Astrocyte (in vitro differentiated cells and primary cell): ENCODE data around the gene TERT. TPM values are rescaled to one million over a fixed set of nuclear protein-coding genes. Genes with fewer than 3 reads are reported as not detected.

Source experiments
- DNase-seq: peaks from one replicate; pipeline ENCODE4 v3.0.0-alpha.2; 2010; ENCODE audit warnings: low read depth
- FAIRE-seq: peaks from 2 replicates; lab custom pipeline; 2011; peaks lifted over from hg19 to GRCh38; lab: Jason Lieb, UNC
- H2AFZ ChIP-seq: 2 replicates; pipeline ENCODE4 v1.6.0; 2012; ENCODE audit warnings: low read depth, low read length, inconsistent platforms
- H3K27ac ChIP-seq: 2 replicates; pipeline ENCODE4 v1.5.1; 2011; ENCODE audit warnings: low read depth, low read length, inconsistent platforms
- H3K27me3 ChIP-seq: 2 replicates; pipeline ENCODE4 v1.6.0; 2011; ENCODE audit warnings: low read length, inconsistent platforms; ENCODE audit not compliant: insufficient read depth
- H3K36me3 ChIP-seq: 2 replicates; pipeline ENCODE4 v1.5.1; 2011; ENCODE audit warnings: low read length, inconsistent platforms; ENCODE audit not compliant: insufficient read depth
- H3K4me1 ChIP-seq: 2 replicates; pipeline ENCODE4 v1.5.1; 2011; ENCODE audit warnings: low read length, inconsistent platforms; ENCODE audit not compliant: insufficient read depth
- H3K4me2 ChIP-seq: 2 replicates; pipeline ENCODE4 v1.6.0; 2012; ENCODE audit warnings: low read length, inconsistent platforms
- H3K4me3 ChIP-seq: 2 replicates; pipeline ENCODE4 v1.5.1; 2011; ENCODE audit warnings: low read depth, mild to moderate bottlenecking, low read length, inconsistent platforms; ENCODE audit not compliant: insufficient read depth
- H3K79me2 ChIP-seq: 2 replicates; pipeline ENCODE4 v1.6.0; 2012; ENCODE audit warnings: mild to moderate bottlenecking, low read length, inconsistent platforms; ENCODE audit not compliant: insufficient read depth
- H3K9ac ChIP-seq: 2 replicates; pipeline ENCODE4 v1.6.0; 2012; ENCODE audit warnings: mild to moderate bottlenecking, low read length, inconsistent platforms
- H3K9me3 ChIP-seq: 2 replicates; pipeline ENCODE4 v1.5.1; 2012; ENCODE audit warnings: low read depth, mild to moderate bottlenecking, low read length, inconsistent platforms; ENCODE audit not compliant: insufficient read depth
- H4K20me1 ChIP-seq: 2 replicates; pipeline ENCODE4 v1.6.0; 2012; ENCODE audit warnings: low read length, inconsistent platforms; ENCODE audit not compliant: insufficient read depth
- H3K27ac Mint-ChIP-seq: one replicate; pipeline ENCODE4 v1.8.0; 2021; ENCODE audit warnings: mild to moderate bottlenecking, mixed read lengths; ENCODE audit not compliant: unreplicated experiment
- H3K27me3 Mint-ChIP-seq: one replicate; pipeline ENCODE4 v1.8.0; 2021; ENCODE audit warnings: low read depth, mixed read lengths; ENCODE audit not compliant: unreplicated experiment
- H3K36me3 Mint-ChIP-seq: one replicate; pipeline ENCODE4 v1.8.0; 2021; ENCODE audit warnings: low read depth, mixed read lengths; ENCODE audit not compliant: unreplicated experiment
- H3K4me1 Mint-ChIP-seq: one replicate; pipeline ENCODE4 v1.8.0; 2021; ENCODE audit warnings: low read depth, mixed read lengths; ENCODE audit not compliant: unreplicated experiment
- H3K4me3 Mint-ChIP-seq: one replicate; pipeline ENCODE4 v1.8.0; 2021; ENCODE audit warnings: mild to moderate bottlenecking, moderate library complexity, mixed read lengths; ENCODE audit not compliant: unreplicated experiment
- H3K9me3 Mint-ChIP-seq: one replicate; pipeline ENCODE4 v1.8.0; 2021; ENCODE audit warnings: mild to moderate bottlenecking, mixed read lengths; ENCODE audit not compliant: unreplicated experiment
- EZH2 ChIP-seq: IDR thresholded peaks from 2 replicates; pipeline ENCODE4 v1.6.1; 2012; ENCODE audit warnings: mild to moderate bottlenecking, low read length, inconsistent platforms; ENCODE audit not compliant: insufficient read depth
- total RNA-seq: library from RNA; stranded (reverse); gene quantifications from 2 replicates; pipeline ENCODE4 v1.2.1, GENCODE V29; 2021
- TF ChIP-seq, protein P1 (sequence below): IDR thresholded peaks from 2 replicates; pipeline ENCODE4 v1.5.1; 2011; ENCODE audit warnings: low read depth, mild to moderate bottlenecking, inconsistent platforms, low read length, moderate library complexity; ENCODE audit not compliant: insufficient read depth

TERT gene
- total RNA-seq, 1 donor from 2014 or later: 0.50 TPM

DNA sequence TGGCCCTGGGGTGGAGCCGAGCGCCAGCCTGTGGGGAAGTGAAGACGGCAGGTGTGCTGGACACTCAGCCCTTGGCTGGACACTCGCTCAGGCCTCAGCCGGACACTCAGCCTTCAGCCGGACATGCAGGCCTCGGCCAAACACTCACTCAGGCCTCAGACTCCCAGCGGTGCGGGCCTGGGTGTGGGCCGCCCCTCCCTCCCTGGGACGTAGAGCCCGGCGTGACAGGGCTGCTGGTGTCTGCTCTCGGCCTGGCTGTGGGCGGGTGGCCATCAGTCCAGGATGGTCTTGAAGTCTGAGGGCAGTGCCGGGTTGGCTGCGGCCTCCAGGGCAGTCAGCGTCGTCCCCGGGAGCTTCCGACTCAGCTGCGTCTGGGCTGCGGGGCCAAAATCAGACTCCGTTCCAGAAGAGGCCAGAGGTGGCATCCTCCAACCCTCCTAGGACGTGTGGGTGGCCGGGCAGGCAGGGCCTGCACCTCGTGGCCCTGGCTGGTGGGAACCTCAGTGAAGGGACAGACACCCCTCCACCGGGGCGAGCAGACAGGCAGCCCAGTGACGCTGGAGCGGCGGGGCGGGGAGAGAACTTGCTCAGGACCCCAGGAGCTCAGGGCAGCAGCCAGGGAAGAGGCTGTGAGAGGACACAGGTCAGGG is 41.3 kb downstream of the TERT start:
- Histone ChIP-seq H3K27ac (no peak overlapping the region), H3K4me2 (no peak overlapping the region), H3K9ac (no peak overlapping the region), H3K36me3 (no peaks in the 10 kb centered on the region), H3K4me3 (no peak overlapping the region), H2AFZ (no peak overlapping the region), H3K9me3 (peaks cover 5% of the 10 kb centered on the region), H3K4me1 (no peaks in the 10 kb centered on the region), H3K79me2 (no peaks in the 10 kb centered on the region), H4K20me1 (no peaks in the 10 kb centered on the region), H3K27me3 (no peaks in the 10 kb centered on the region)
- FAIRE-seq: no peak
- H3K36me3 Mint-ChIP-seq: peaks cover 5% of the 10 kb centered on the region
- H3K27ac Mint-ChIP-seq: no peak overlapping the region
- TF ChIP-seq, protein P1, sequence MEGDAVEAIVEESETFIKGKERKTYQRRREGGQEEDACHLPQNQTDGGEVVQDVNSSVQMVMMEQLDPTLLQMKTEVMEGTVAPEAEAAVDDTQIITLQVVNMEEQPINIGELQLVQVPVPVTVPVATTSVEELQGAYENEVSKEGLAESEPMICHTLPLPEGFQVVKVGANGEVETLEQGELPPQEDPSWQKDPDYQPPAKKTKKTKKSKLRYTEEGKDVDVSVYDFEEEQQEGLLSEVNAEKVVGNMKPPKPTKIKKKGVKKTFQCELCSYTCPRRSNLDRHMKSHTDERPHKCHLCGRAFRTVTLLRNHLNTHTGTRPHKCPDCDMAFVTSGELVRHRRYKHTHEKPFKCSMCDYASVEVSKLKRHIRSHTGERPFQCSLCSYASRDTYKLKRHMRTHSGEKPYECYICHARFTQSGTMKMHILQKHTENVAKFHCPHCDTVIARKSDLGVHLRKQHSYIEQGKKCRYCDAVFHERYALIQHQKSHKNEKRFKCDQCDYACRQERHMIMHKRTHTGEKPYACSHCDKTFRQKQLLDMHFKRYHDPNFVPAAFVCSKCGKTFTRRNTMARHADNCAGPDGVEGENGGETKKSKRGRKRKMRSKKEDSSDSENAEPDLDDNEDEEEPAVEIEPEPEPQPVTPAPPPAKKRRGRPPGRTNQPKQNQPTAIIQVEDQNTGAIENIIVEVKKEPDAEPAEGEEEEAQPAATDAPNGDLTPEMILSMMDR: no peak
- TF ChIP-seq EZH2: no peak
- H3K27me3 Mint-ChIP-seq: peaks cover 30% of the 10 kb centered on the region
- H3K9me3 Mint-ChIP-seq: no peaks in the 10 kb centered on the region
- H3K4me3 Mint-ChIP-seq: no peak overlapping the region
- peaks cover 3% of the 10 kb centered on the region for H3K4me1 Mint-ChIP-seq
- DNase-seq: no peak

DNA sequence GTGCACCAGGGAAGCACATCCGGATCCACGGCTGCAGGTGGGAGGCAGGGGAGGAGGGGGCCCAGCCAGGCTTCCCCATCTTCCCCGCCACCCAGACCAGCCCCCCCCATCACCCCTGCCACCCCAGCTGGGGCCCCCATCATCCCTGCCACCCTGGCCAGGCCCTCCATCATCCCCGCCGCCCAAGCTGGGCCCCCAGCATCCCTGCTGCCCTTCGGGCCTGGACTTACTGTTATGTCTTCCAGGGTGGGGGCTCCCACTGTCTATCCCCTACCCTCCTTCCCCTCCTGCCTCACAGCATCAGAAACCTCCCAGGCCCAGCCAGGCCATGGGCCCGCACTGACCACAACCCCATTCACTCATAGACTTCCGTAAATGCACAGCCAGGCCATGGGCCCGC is 42.2 kb downstream of the TERT start:
- Histone ChIP-seq H3K4me2 (no peak overlapping the region), H3K27me3 (no peaks in the 10 kb centered on the region), H3K27ac (no peak overlapping the region), H3K36me3 (no peaks in the 10 kb centered on the region), H4K20me1 (no peaks in the 10 kb centered on the region), H3K9me3 (peaks cover 3% of the 10 kb centered on the region), H2AFZ (no peak overlapping the region), H3K79me2 (no peaks in the 10 kb centered on the region), H3K4me1 (no peaks in the 10 kb centered on the region), H3K4me3 (no peak overlapping the region), H3K9ac (no peak overlapping the region)
- Mint-ChIP-seq H3K4me3 (no peak overlapping the region), H3K4me1 (no peaks in the 10 kb centered on the region), H3K36me3 (peaks cover 3% of the 10 kb centered on the region), H3K27me3 (peaks cover 29% of the 10 kb centered on the region), H3K9me3 (no peaks in the 10 kb centered on the region), H3K27ac (no peak overlapping the region)
- FAIRE-seq: no peak
- DNase-seq: no peak
- no peak for TF ChIP-seq EZH2
- TF ChIP-seq, protein P1: no peak
